OCI-LY3 (cell line): ENCODE measurements around the gene EGLN2.
"Not testable (repeated sequence)": the region's sequence is repeated elsewhere in the genome, so short reads cannot be mapped to it uniquely, and the experiment has no call there.

ENCODE experiments used
- EZH2phosphoT487 ChIP-seq: fragments of 200-600 bp; shearing (Covaris generic); IDR thresholded peaks from 2 replicates; pipeline ENCODE4 v1.6.1; 2018; ENCODE audit warnings: antibody characterized with exemption, mixed run types, low read depth
- TF ChIP-seq, protein P1 (sequence below): fragments of 200-600, 300-600 bp; sonication (generic); IDR thresholded peaks from 2 replicates; pipeline ENCODE4 v1.5.1; 2014; ENCODE audit warnings: antibody characterized with exemption, low read length, low read depth

DNA sequence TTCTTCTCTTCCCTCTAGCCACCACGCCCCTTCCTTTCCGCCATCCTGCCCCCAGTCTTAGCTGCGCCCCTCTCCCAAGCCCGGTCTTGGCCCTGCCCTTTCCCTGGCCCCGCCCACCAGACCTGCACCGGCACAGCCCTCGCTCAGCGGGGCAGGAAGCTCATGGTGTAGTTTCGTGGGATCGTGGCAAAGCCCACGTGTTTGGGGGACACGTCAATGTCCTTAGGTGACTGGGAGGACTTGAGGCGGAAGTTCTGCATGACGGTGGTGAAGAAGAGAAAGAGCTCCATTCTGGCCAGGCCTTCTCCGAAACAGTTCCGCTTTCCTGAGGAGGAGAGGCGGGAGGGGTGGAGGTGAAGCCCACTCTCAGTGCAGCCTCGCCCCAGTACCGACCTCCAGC is 44.7 kb downstream of the EGLN2 start:
- TF ChIP-seq, protein P1, sequence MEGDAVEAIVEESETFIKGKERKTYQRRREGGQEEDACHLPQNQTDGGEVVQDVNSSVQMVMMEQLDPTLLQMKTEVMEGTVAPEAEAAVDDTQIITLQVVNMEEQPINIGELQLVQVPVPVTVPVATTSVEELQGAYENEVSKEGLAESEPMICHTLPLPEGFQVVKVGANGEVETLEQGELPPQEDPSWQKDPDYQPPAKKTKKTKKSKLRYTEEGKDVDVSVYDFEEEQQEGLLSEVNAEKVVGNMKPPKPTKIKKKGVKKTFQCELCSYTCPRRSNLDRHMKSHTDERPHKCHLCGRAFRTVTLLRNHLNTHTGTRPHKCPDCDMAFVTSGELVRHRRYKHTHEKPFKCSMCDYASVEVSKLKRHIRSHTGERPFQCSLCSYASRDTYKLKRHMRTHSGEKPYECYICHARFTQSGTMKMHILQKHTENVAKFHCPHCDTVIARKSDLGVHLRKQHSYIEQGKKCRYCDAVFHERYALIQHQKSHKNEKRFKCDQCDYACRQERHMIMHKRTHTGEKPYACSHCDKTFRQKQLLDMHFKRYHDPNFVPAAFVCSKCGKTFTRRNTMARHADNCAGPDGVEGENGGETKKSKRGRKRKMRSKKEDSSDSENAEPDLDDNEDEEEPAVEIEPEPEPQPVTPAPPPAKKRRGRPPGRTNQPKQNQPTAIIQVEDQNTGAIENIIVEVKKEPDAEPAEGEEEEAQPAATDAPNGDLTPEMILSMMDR: not testable (repeated sequence)
- not testable (repeated sequence) for TF ChIP-seq EZH2phosphoT487
